Dermis blood vessel endothelial cell (primary cell): ENCODE results near the gene CFAP299. TPM values are rescaled to one million over a fixed set of nuclear protein-coding genes. Genes with fewer than 3 reads are reported as not detected.

Source experiments
- DNase-seq: peaks from one replicate; pipeline ENCODE4 v3.0.0; 2010
- total RNA-seq: library from RNA; depleted of rRNA; stranded (reverse); fragments of >200 nt; gene quantifications from 2 replicates; pipeline ENCODE4 v1.2.3, GENCODE V29; 2014

CFAP299 gene
- total RNA-seq, 1 donor from 2014 or later: 0.34 TPM

GRCh38 chr4:80956421-80956820 lies 620.9 kb downstream of the CFAP299 start:
- no peak for DNase-seq

DNA sequence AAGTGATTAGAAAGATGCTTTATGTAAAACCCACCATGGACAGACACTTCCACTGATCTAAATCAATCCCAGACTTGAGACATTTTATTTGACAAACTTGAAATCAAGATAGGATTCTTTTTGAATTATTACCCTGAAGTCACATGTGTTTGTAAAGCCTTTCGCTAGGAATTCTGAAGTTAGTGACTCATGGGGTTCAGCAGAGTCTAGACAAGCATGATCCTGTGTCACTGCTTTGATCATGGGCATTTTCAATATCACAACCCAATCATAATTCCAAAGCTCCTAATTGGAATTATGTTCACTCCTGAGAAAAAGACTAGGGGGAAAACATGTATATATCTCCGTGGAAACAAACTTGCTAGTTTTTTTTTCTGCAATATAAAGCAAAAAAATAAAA lies 627.5 kb downstream of the CFAP299 start:
- DNase-seq: no peak

- DNase-seq: no peak
Observed at GRCh38 chr4:80967346-80967745, 631.8 kb downstream of the CFAP299 start.

GRCh38 chr4:80980239-80980638 lies 644.7 kb downstream of the CFAP299 start:
- no peak for DNase-seq

DNA sequence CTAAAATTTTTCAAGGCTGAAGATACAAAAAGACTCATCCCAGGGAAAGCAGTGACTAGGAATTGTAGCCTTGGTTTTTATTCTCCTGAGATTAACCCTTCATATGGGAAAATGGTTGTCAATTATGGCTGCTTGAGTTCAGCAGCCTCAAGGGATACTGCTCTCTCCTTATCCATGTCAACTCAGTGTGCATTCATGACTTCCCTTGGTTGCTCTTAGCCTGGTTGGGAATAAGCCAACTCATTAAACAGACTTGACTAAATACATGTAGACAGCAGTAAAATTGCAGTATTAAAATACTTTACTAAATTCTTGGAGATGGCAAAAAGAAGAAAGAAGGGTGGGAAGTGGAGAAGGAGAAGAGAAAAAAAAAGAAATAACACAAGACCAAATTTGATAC lies 650.5 kb downstream of the CFAP299 start:
- DNase-seq: no peak

DNA sequence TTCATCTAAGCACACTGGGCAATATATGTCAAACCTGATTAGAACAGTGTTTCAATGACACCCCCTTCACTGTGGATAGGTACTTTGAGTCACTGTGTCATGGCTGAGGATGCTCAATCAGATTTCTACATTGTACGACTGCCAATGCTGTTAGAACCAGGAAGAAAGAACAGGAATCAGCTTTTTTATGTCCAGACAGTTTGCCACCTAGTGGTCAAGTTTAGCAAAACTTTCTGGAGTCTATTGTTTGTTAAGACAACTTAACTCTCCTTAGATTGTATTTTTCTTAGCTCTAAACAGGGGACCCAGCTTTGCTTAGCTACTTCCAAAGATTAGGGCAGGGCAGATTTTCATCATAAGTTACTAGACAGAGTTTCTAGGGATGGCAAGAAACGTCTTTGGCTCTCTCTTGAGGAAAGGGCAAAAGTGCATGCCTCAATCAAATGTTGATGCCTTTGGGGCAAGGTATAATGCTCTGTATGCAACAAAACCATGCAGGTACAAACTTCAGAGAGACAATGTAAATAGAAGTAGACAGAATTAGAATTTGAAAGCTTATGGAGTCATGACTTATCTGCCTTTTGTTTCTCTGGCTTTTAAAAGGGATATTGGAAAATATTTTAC lies 654.5 kb downstream of the CFAP299 start:
- peak; percentile 66 for DNase-seq

- no peak for DNase-seq
Observed at GRCh38 chr4:80990851-80991250, 655.3 kb downstream of the CFAP299 start.

GRCh38 chr4:80999943-81000342 lies 664.4 kb downstream of the CFAP299 start:
- no peak for DNase-seq

DNA sequence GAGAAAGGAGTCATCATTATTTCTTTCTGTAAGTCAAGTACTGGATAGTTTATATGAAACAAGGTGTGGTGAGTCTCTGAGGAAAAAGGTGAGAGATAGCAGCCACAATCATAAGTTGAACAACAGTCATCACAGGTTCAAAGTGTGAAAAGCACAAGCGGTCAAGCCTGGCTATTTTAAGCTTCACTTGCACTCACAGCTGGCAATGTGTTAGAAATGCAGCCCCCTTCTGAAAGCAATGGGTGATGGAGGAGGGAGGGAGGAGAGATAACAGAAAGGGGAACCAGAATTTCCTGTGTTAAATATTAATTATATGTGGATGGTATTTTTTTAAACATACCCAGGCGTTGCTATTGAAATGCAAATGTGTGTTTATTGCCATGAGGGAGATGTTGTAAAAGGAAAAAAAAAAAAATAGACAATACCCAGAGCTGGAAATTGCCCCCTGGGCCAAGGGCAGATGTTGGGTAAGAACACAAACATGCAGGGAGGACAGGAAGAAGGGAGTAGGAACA lies 668.1 kb downstream of the CFAP299 start:
- no peak for DNase-seq

DNA sequence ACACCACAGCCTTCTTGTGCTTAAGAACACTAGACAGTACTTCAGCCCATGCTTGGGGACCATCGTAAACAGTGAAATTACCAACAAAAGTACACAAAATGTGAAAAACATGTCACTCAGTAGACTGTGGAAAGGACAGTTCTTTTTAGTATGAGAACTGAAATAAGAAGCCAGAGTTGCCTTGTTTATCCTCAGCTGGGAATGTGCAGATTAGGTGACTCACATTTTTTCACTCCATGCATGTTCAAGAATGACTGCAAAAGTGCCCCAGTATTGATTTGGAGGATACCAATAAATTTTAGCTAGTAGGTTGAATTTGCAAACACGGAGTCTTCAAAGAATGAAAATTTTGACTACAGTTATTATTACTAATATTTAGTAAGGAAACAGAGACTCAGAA lies 671.9 kb downstream of the CFAP299 start:
- DNase-seq: no peak

Other genes starting within 250 kb of the CFAP299 start
- 1.2 TPM in 2 replicates for gene PRDM8, start 138.2 kb upstream of the CFAP299 start, total RNA-seq
- under 0.01 and 0.17 TPM in 2 replicates for gene FGF5, start 69.1 kb upstream of the CFAP299 start, total RNA-seq